Ectodermal cell (in vitro differentiated cells): Measurements from ENCODE around the gene EXOSC9.

ENCODE experiments used
- H3K27ac ChIP-seq: 2 replicates; pipeline ENCODE4 v1.7.0; 2013; ENCODE audit warnings: mild to moderate bottlenecking, low read depth, low read length; ENCODE audit not compliant: insufficient read depth, poor library complexity, severe bottlenecking
- H3K27me3 ChIP-seq: 2 replicates; pipeline ENCODE4 v1.7.0; 2013; ENCODE audit warnings: mild to moderate bottlenecking, low read length; ENCODE audit not compliant: insufficient read depth, control insufficient read depth, poor library complexity, severe bottlenecking
- H3K36me3 ChIP-seq: one replicate; pipeline ENCODE4 v1.7.0; 2013; ENCODE audit warnings: low read length; ENCODE audit not compliant: control insufficient read depth, insufficient read depth
- H3K4me1 ChIP-seq: one replicate; pipeline ENCODE4 v1.7.0; 2013; ENCODE audit warnings: low read length; ENCODE audit not compliant: control insufficient read depth, insufficient read depth
- H3K4me3 ChIP-seq: 2 replicates; pipeline ENCODE4 v1.7.0; 2013; ENCODE audit warnings: low read depth, low read length, control low read depth; ENCODE audit not compliant: insufficient read depth
- H3K9me3 ChIP-seq: 2 replicates; pipeline ENCODE4 v1.7.0; 2013; ENCODE audit warnings: mild to moderate bottlenecking, low read length, moderate library complexity; ENCODE audit not compliant: control insufficient read depth
- WGBS, 2 experiments: methylation state at CpG; one replicate each; pipeline ENCODE4 v1.1.7; 2013; ENCODE audit warnings: missing lambda C conversion rate in 2 of 2; 5-methylcytosine and 5-hydroxymethylcytosine counted together

EXOSC9 gene

GRCh38 chr4:121769341-121769740 is 31.8 kb upstream of the EXOSC9 start:
- 91% methylated on average over 2 of the region's 2 CpGs for WGBS, 2 experiments

GRCh38 chr4:121771869-121772268 is 29.3 kb upstream of the EXOSC9 start:
- H3K36me3 ChIP-seq, result no peaks in the 10 kb centered on the region
- H3K27ac ChIP-seq, result no peak overlapping the region
- H3K27me3 ChIP-seq, result peaks cover under 1% of the 10 kb centered on the region
- H3K4me3 ChIP-seq, result no peak overlapping the region
- no peaks in the 10 kb centered on the region for H3K4me1 ChIP-seq
- H3K9me3 ChIP-seq, result no peaks in the 10 kb centered on the region
- WGBS, 2 experiments, result 100% methylated on average over 1 of the region's 1 CpG; no CpG with 5 or more reads in 1 of the 2 experiments

More at GRCh38 chr4:121769341-121769740, 31.8 kb upstream of the EXOSC9 start:
- Histone ChIP-seq H3K27ac (no peak overlapping the region), H3K27me3 (peaks cover 26% of the 10 kb centered on the region), H3K36me3 (no peaks in the 10 kb centered on the region), H3K4me3 (no peak overlapping the region), H3K4me1 (peaks cover 5% of the 10 kb centered on the region), H3K9me3 (no peaks in the 10 kb centered on the region)

- 100% methylated on average over 1 of the region's 1 CpG; no CpG with 5 or more reads in 1 of the 2 experiments for whole genome bisulfite sequencing, 2 experiments
- H3K4me1 ChIP-seq, result no peaks in the 10 kb centered on the region
- H3K27me3 ChIP-seq, result no peaks in the 10 kb centered on the region
- H3K27ac ChIP-seq, result no peak overlapping the region
- H3K36me3 ChIP-seq, result no peaks in the 10 kb centered on the region
- no peak overlapping the region for H3K4me3 ChIP-seq
- no peaks in the 10 kb centered on the region for H3K9me3 ChIP-seq
Measured at GRCh38 chr4:121773883-121774282, 27.2 kb upstream of the EXOSC9 start.

GRCh38 chr4:121776610-121777401 is 24.3 kb upstream of the EXOSC9 start:
- H3K27ac ChIP-seq, result no peak overlapping the region
- no peaks in the 10 kb centered on the region for H3K9me3 ChIP-seq
- H3K27me3 ChIP-seq, result no peaks in the 10 kb centered on the region
- H3K4me3 ChIP-seq, result no peak overlapping the region
- 96 to 97% methylated on average over 5 to 6 of the region's 6 CpGs for WGBS, 2 experiments
- no peaks in the 10 kb centered on the region for H3K36me3 ChIP-seq
- no peaks in the 10 kb centered on the region for H3K4me1 ChIP-seq

- 85% methylated on average over 1 to 2 of the region's 3 CpGs for WGBS, 2 experiments
- H3K4me3 ChIP-seq, result no peak overlapping the region
Measured at GRCh38 chr4:121777625-121778024, 23.5 kb upstream of the EXOSC9 start.

GRCh38 chr4:121778991-121779628 is 22.0 kb upstream of the EXOSC9 start:
- Histone ChIP-seq H3K4me1 (no peaks in the 10 kb centered on the region), H3K27me3 (no peaks in the 10 kb centered on the region), H3K4me3 (no peak overlapping the region), H3K9me3 (no peaks in the 10 kb centered on the region), H3K36me3 (no peaks in the 10 kb centered on the region), H3K27ac (no peak overlapping the region)
- WGBS, 2 experiments, result 92 to 96% methylated on average over 7 to 8 of the region's 8 CpGs

More at GRCh38 chr4:121777625-121778024, 23.5 kb upstream of the EXOSC9 start:
- H3K9me3 ChIP-seq, result no peaks in the 10 kb centered on the region
- no peaks in the 10 kb centered on the region for H3K27me3 ChIP-seq
- no peak overlapping the region for H3K27ac ChIP-seq
- H3K4me1 ChIP-seq, result no peaks in the 10 kb centered on the region
- no peaks in the 10 kb centered on the region for H3K36me3 ChIP-seq

GRCh38 chr4:121783210-121783609 is 17.9 kb upstream of the EXOSC9 start:
- H3K27me3 ChIP-seq, result no peaks in the 10 kb centered on the region
- H3K9me3 ChIP-seq, result no peaks in the 10 kb centered on the region
- no peaks in the 10 kb centered on the region for H3K4me1 ChIP-seq
- H3K4me3 ChIP-seq, result no peak overlapping the region
- no peaks in the 10 kb centered on the region for H3K36me3 ChIP-seq
- 89 to 95% methylated on average over 1 of the region's 1 CpG for WGBS, 2 experiments
- H3K27ac ChIP-seq, result no peak overlapping the region

- Histone ChIP-seq H3K27me3 (no peaks in the 10 kb centered on the region), H3K9me3 (no peaks in the 10 kb centered on the region), H3K4me1 (no peaks in the 10 kb centered on the region), H3K36me3 (no peaks in the 10 kb centered on the region), H3K27ac (no peak overlapping the region), H3K4me3 (no peak overlapping the region)
- WGBS, 2 experiments, result 83% methylated on average over 1 of the region's 1 CpG; no CpG with 5 or more reads in 1 of the 2 experiments
Measured at GRCh38 chr4:121784401-121784800, 16.7 kb upstream of the EXOSC9 start.

- H3K27ac ChIP-seq, result no peak overlapping the region
Measured at GRCh38 chr4:121784975-121785374, 16.1 kb upstream of the EXOSC9 start.

GRCh38 chr4:121785479-121785878 is 15.6 kb upstream of the EXOSC9 start:
- no peaks in the 10 kb centered on the region for H3K36me3 ChIP-seq
- H3K9me3 ChIP-seq, result no peaks in the 10 kb centered on the region
- 80 to 88% methylated on average over 4 of the region's 4 CpGs for WGBS, 2 experiments
- H3K27me3 ChIP-seq, result no peaks in the 10 kb centered on the region
- H3K27ac ChIP-seq, result no peak overlapping the region
- H3K4me3 ChIP-seq, result no peak overlapping the region
- no peaks in the 10 kb centered on the region for H3K4me1 ChIP-seq

More at GRCh38 chr4:121784975-121785374, 16.1 kb upstream of the EXOSC9 start:
- Histone ChIP-seq H3K36me3 (no peaks in the 10 kb centered on the region), H3K4me1 (no peaks in the 10 kb centered on the region), H3K27me3 (no peaks in the 10 kb centered on the region), H3K9me3 (no peaks in the 10 kb centered on the region), H3K4me3 (no peak overlapping the region)
- 87 to 93% methylated on average over 2 of the region's 2 CpGs for WGBS, 2 experiments
